Measurements from ENCODE around the gene GPATCH3.

DNA sequence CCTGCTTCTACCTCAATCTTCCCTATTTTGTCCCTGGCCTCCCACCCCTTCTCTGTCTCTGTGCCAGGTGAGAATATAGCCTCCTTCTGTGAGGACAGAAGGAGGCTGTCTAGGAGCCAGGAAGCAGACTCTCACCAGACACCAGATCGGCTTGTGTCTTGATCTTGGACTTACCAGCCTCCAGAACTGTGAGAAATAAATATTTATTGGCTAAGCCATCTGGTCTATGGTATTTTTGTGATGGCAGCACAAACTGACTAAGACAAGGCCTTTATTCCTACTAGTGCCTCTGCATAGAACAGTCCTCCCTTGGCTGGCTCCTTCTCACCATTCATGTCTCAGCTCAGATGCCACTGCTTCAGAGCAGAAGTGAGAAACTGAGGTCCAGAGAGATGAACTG lies 12.0 kb downstream of the GPATCH3 start:
- TF ChIP-seq CTCF (IDR thresholded peaks at IDR 0.05): no peak
- TF ChIP-seq EZH2phosphoT487 (IDR thresholded peaks at IDR 0.05): no peak
- no peak for TF ChIP-seq EZH2 (IDR thresholded peaks at IDR 0.05)

Measured in neural progenitor cell (in vitro differentiated cells).